NB4 (cell line): Measurements from ENCODE around the gene TMEM53.

ENCODE experiments used
- DNase-seq: peaks from one replicate; pipeline ENCODE4 v3.0.0; 2010; ENCODE audit warnings: low read depth
- H3K4me3 ChIP-seq: one replicate; pipeline ENCODE4 v1.5.1; 2011; ENCODE audit warnings: mild to moderate bottlenecking, low read depth, low read length, moderate library complexity
- CTCF ChIP-seq: IDR thresholded peaks from one replicate; pipeline ENCODE4 v1.5.1; 2012; ENCODE audit warnings: low read depth, low read length
- MAX ChIP-seq: IDR thresholded peaks from 2 replicates; pipeline ENCODE4 v1.6.1; 2011; ENCODE audit warnings: low read depth, low read length
- MYC ChIP-seq: IDR thresholded peaks from 2 replicates; pipeline ENCODE4 v1.6.1; 2011; ENCODE audit warnings: low read depth, low read length
- POLR2A ChIP-seq: IDR thresholded peaks from 2 replicates; pipeline ENCODE4 v1.6.1; 2011; ENCODE audit warnings: mild to moderate bottlenecking; ENCODE audit not compliant: insufficient read length; ENCODE audit errors: extremely low read depth

Gene TMEM53

DNA sequence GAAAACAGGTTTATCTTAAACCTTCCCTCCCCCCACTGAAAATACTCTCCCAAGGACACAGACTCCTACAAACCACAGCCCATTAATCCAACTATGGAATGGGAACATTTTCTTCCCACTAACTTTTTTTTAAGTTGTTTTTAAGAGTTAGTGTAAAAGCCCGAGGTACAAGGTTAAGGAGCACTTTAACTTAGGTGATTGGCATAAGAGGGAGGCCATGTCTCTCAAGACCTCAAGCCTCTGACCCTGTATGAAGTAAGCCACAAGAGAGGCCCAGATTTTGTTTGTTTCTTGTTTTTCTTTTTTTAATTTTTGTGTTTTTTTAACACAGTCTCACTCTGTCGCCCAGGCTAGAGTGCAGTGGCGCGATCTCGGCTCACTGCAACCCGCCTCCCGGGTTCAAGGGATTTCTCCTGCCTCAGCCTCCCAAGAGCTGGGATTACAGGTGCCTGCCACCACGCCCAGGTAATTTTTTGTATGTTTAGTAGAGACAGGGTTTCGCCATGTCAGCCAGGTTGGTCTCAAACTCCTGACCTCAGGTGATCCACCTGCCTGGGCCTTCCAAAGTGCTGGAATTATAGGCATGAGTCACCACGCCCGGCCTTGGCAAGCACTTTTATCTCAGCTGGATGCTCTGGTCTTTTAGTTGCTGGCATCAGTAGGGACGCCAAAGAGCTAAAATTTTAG, 14.6 kb upstream of the TMEM53 start:
- DNase-seq = no peak
- TF ChIP-seq MAX = no peak
- TF ChIP-seq POLR2A = no peak
- no peak for TF ChIP-seq CTCF
- no peak for TF ChIP-seq MYC
- H3K4me3 ChIP-seq = no peak overlapping the region

- no peak for TF ChIP-seq MYC
- no peak for TF ChIP-seq MAX
- no peak for TF ChIP-seq POLR2A
- TF ChIP-seq CTCF = no peak
Observed at GRCh38 chr1:44685881-44686280, 11.6 kb upstream of the TMEM53 start.

GRCh38 chr1:44685218-44685617, 10.9 kb upstream of the TMEM53 start:
- no peak for TF ChIP-seq MAX
- no peak for DNase-seq
- H3K4me3 ChIP-seq = no peak overlapping the region

More at GRCh38 chr1:44685881-44686280, 11.6 kb upstream of the TMEM53 start:
- no peak overlapping the region for H3K4me3 ChIP-seq
- DNase-seq = no peak

GRCh38 chr1:44684525-44684924, 10.2 kb upstream of the TMEM53 start:
- TF ChIP-seq MYC (no peak), MAX (no peak), POLR2A (peak; percentile 32)
- DNase-seq = peak; percentile 86
- H3K4me3 ChIP-seq = peak overlapping the region; percentile 47

GRCh38 chr1:44682883-44683265, 8.6 kb upstream of the TMEM53 start:
- no peak for TF ChIP-seq CTCF
- TF ChIP-seq MAX = no peak
- TF ChIP-seq MYC = no peak
- no peak for TF ChIP-seq POLR2A
- DNase-seq = no peak
- no peak overlapping the region for H3K4me3 ChIP-seq

GRCh38 chr1:44681905-44682882, 7.9 kb upstream of the TMEM53 start:
- peak; percentile 35 for DNase-seq
- TF ChIP-seq CTCF (no peak), POLR2A (no peak), MYC (no peak), MAX (no peak)
- no peak overlapping the region for H3K4me3 ChIP-seq
